ENCODE results near the gene MTPN.
A peak's percentile ranks its signal among the peaks of the same experiment; 100 is the strongest.

Gene MTPN

DNA sequence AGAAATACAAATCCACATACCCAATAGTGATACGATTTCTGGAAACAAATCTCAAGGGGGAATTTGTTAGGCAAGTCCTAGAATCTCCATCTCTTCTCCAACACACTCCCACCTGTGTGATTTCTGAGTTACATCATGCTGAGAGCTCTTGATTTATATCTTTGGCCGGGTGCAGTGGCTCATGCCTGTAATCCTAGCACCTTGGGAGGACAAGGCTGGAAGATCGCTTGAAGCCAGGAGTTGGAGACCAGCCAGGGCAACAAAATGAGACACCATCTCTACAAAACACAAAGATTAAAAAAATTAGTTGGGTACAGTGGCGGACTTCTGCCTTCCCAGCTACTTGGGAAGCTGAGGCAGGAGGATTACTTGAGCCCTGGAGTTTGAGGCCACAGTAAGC is 1.5 kb upstream of the MTPN start:
- Histone ChIP-seq H4K20me1 (ENCODE audit: insufficient read depth, low read length) (peaks cover 29% of the 10 kb centered on the region), H3K4me2 (ENCODE audit: low read depth, low read length) (no peak overlapping the region), H3K36me3 (replicated peaks; ENCODE audit: insufficient read depth, low read length) (no peaks in the 10 kb centered on the region), H3K4me3 (ENCODE audit: low read length) (no peak overlapping the region), H3K79me2 (ENCODE audit: low read length) (peaks cover 35% of the 10 kb centered on the region), H3K9ac (ENCODE audit: low read length) (no peak overlapping the region), H3K9me2 (replicated peaks; ENCODE audit: insufficient read depth, low read length) (no peaks in the 10 kb centered on the region), H3F3A (ENCODE audit: insufficient read depth, low read length) (peaks cover 38% of the 10 kb centered on the region), H3K27ac (ENCODE audit: low read length) (no peak overlapping the region), H3K9me3 (replicated peaks; ENCODE audit: insufficient read depth, low read length) (no peaks in the 10 kb centered on the region), H2AFZ (ENCODE audit: low read length) (no peak overlapping the region), H3K4me1 (ENCODE audit: low read length) (peaks cover 44% of the 10 kb centered on the region), H3K27me3 (replicated peaks; ENCODE audit: insufficient read depth, low read length) (peaks cover 18% of the 10 kb centered on the region)
- no peak for DNase-seq
- no peak for TF ChIP-seq EZH2phosphoT487 (IDR thresholded peaks at IDR 0.05; ENCODE audit: low read length)

DNA sequence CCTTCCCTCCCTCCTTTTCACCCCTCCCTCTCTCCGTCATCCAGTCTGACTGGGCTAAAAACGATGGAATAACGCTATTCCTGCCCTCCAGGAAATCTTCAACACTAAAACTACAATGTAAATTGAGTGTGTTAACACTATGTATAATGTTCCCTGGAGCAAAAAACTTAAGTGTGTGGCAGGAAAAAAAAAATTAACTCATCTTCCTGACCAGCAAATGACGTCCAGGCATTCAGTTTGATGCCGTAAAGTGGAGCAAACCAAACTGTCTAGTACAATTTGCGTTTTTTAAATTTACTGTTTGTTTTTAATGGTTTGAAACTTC is 545 bp upstream of the MTPN start:
- H3K4me2 ChIP-seq (ENCODE audit: low read depth, low read length) = peak overlapping the region; percentile 58
- peaks cover 49% of the 10 kb centered on the region for H3K4me1 ChIP-seq (ENCODE audit: low read length)
- peaks cover 44% of the 10 kb centered on the region for H3K79me2 ChIP-seq (ENCODE audit: low read length)
- DNase-seq = no peak
- no peaks in the 10 kb centered on the region for H3K36me3 ChIP-seq (replicated peaks; ENCODE audit: insufficient read depth, low read length)
- H3K9ac ChIP-seq (ENCODE audit: low read length) = no peak overlapping the region
- H3K9me2 ChIP-seq (replicated peaks; ENCODE audit: insufficient read depth, low read length) = no peaks in the 10 kb centered on the region
- peak overlapping the region; percentile 97 for H3K4me3 ChIP-seq (ENCODE audit: low read length)
- H3K27ac ChIP-seq (ENCODE audit: low read length) = no peak overlapping the region
- peak overlapping the region; percentile 11; the same call in 1 of the 2 replicates for H2AFZ ChIP-seq (ENCODE audit: low read length)
- H3F3A ChIP-seq (ENCODE audit: insufficient read depth, low read length) = peaks cover 38% of the 10 kb centered on the region
- peaks cover 18% of the 10 kb centered on the region for H3K27me3 ChIP-seq (replicated peaks; ENCODE audit: insufficient read depth, low read length)
- peaks cover 38% of the 10 kb centered on the region for H4K20me1 ChIP-seq (ENCODE audit: insufficient read depth, low read length)
- no peaks in the 10 kb centered on the region for H3K9me3 ChIP-seq (replicated peaks; ENCODE audit: insufficient read depth, low read length)
- TF ChIP-seq EZH2 (optimal IDR thresholded peaks at IDR 0.05; ENCODE audit: low read depth, low read length) (no peak), EZH2phosphoT487 (IDR thresholded peaks at IDR 0.05; ENCODE audit: low read length) (no peak)
- TF ChIP-seq, protein P1, sequence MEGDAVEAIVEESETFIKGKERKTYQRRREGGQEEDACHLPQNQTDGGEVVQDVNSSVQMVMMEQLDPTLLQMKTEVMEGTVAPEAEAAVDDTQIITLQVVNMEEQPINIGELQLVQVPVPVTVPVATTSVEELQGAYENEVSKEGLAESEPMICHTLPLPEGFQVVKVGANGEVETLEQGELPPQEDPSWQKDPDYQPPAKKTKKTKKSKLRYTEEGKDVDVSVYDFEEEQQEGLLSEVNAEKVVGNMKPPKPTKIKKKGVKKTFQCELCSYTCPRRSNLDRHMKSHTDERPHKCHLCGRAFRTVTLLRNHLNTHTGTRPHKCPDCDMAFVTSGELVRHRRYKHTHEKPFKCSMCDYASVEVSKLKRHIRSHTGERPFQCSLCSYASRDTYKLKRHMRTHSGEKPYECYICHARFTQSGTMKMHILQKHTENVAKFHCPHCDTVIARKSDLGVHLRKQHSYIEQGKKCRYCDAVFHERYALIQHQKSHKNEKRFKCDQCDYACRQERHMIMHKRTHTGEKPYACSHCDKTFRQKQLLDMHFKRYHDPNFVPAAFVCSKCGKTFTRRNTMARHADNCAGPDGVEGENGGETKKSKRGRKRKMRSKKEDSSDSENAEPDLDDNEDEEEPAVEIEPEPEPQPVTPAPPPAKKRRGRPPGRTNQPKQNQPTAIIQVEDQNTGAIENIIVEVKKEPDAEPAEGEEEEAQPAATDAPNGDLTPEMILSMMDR (IDR thresholded peaks at IDR 0.05; ENCODE audit: low read length) = no peak

GRCh38 chr7:135976312-135977006 is 700 bp downstream of the MTPN start:
- Histone ChIP-seq H3K9me3 (replicated peaks; ENCODE audit: insufficient read depth, low read length) (no peaks in the 10 kb centered on the region), H3K4me2 (ENCODE audit: low read depth, low read length) (peak overlapping the region; percentile 90), H3K9me2 (replicated peaks; ENCODE audit: insufficient read depth, low read length) (no peaks in the 10 kb centered on the region), H2AFZ (ENCODE audit: low read length) (peak overlapping the region; percentile 91), H3K9ac (ENCODE audit: low read length) (peak overlapping the region; percentile 74), H3K4me1 (ENCODE audit: low read length) (peaks cover 47% of the 10 kb centered on the region), H3K4me3 (ENCODE audit: low read length) (peak overlapping the region; percentile 97), H3F3A (ENCODE audit: insufficient read depth, low read length) (peaks cover 38% of the 10 kb centered on the region), H3K27ac (ENCODE audit: low read length) (peak overlapping the region; percentile 67; the same call in 1 of the 2 replicates), H3K27me3 (replicated peaks; ENCODE audit: insufficient read depth, low read length) (peaks cover 18% of the 10 kb centered on the region), H3K79me2 (ENCODE audit: low read length) (peaks cover 56% of the 10 kb centered on the region), H4K20me1 (ENCODE audit: insufficient read depth, low read length) (peaks cover 43% of the 10 kb centered on the region), H3K36me3 (replicated peaks; ENCODE audit: insufficient read depth, low read length) (no peaks in the 10 kb centered on the region; the same call in 1 of the 2 replicates)
- TF ChIP-seq, protein P1 (IDR thresholded peaks at IDR 0.05; ENCODE audit: low read length) = no peak
- TF ChIP-seq EZH2 (optimal IDR thresholded peaks at IDR 0.05; ENCODE audit: low read depth, low read length) = no peak
- no peak for TF ChIP-seq EZH2phosphoT487 (IDR thresholded peaks at IDR 0.05; ENCODE audit: low read length)
- peak; percentile 41 for DNase-seq

- Histone ChIP-seq H3K27ac (ENCODE audit: low read length) (no peak overlapping the region), H3K36me3 (replicated peaks; ENCODE audit: insufficient read depth, low read length) (no peaks in the 10 kb centered on the region; the same call in 1 of the 2 replicates), H3K27me3 (replicated peaks; ENCODE audit: insufficient read depth, low read length) (peaks cover 18% of the 10 kb centered on the region), H3F3A (ENCODE audit: insufficient read depth, low read length) (peaks cover 31% of the 10 kb centered on the region), H2AFZ (ENCODE audit: low read length) (no peak overlapping the region), H3K9me3 (replicated peaks; ENCODE audit: insufficient read depth, low read length) (no peaks in the 10 kb centered on the region), H3K9ac (ENCODE audit: low read length) (0 out of 2 replicates have a peak overlapping the region, but pooled peaks have one; percentile 74), H3K4me3 (ENCODE audit: low read length) (peak overlapping the region; percentile 97), H3K79me2 (ENCODE audit: low read length) (peaks cover 68% of the 10 kb centered on the region), H3K9me2 (replicated peaks; ENCODE audit: insufficient read depth, low read length) (no peaks in the 10 kb centered on the region), H4K20me1 (ENCODE audit: insufficient read depth, low read length) (peaks cover 48% of the 10 kb centered on the region), H3K4me1 (ENCODE audit: low read length) (peaks cover 44% of the 10 kb centered on the region), H3K4me2 (ENCODE audit: low read depth, low read length) (peak overlapping the region; percentile 90)
- no peak for TF ChIP-seq EZH2phosphoT487 (IDR thresholded peaks at IDR 0.05; ENCODE audit: low read length)
- TF ChIP-seq, protein P1 (IDR thresholded peaks at IDR 0.05; ENCODE audit: low read length) = no peak
- TF ChIP-seq EZH2 (optimal IDR thresholded peaks at IDR 0.05; ENCODE audit: low read depth, low read length) = no peak
- peak; percentile 38 for DNase-seq
Observed at GRCh38 chr7:135975166-135975565, 2.0 kb downstream of the MTPN start.

Data from MM.1S (cell line).